Right lobe of liver (tissue), 6 donors: Measurements from ENCODE around the gene DISP3. TPM values are rescaled to one million over a fixed set of nuclear protein-coding genes. Genes with fewer than 3 reads are reported as not detected.

Experiments used
- ATAC-seq, 4 donors: fragments of 200-7000 bp; cut with Tn5 transposase; one replicate each; pipeline ENCODE4 v1.9.1; 2020; ENCODE audit warnings: mild to moderate bottlenecking in 4 of 4, moderate library complexity in 4 of 4
- DNase-seq, 3 donors: peaks; one replicate each; pipeline ENCODE4 v3.0.0-alpha.2; 2020
- H3K27ac ChIP-seq, 3 donors: fragments of 200-600 bp; one replicate each; pipeline ENCODE4 v1.8.0; 2022
- H3K27me3 ChIP-seq, 2 donors: fragments of 200-600 bp; one replicate each; pipeline ENCODE4 v1.8.0; 2022
- H3K36me3 ChIP-seq, 4 donors: fragments of 200-600 bp; sonication (generic) in 1 of 4; one replicate each; pipeline versions ENCODE4 v1.5.1 to v1.8.0; 2017 to 2022; ENCODE audit warnings: control low read depth in 1 of 4
- H3K4me1 ChIP-seq, 4 donors: fragments of 200-600 bp; sonication (generic) in 1 of 4; one replicate each; pipeline versions ENCODE4 v1.5.1 to v1.8.0; 2017 to 2022; ENCODE audit warnings: control low read depth in 1 of 4
- H3K4me3 ChIP-seq, 3 donors: fragments of 200-600 bp; one replicate each; pipeline ENCODE4 v1.8.0; 2022
- H3K9me3 ChIP-seq, 4 donors: fragments of 200-600 bp; sonication (generic) in 1 of 4; one replicate each; pipeline versions ENCODE4 v1.5.1 to v1.8.0; 2017 to 2022; ENCODE audit warnings: control low read depth in 1 of 4
- POLR2A ChIP-seq: fragments of 450-650 bp; IDR thresholded peaks from one replicate; pipeline ENCODE4 v1.6.1; 2017; ENCODE audit warnings: antibody characterized with exemption, mild to moderate bottlenecking
- WGBS: methylation state at CpG from one replicate; pipeline ENCODE4 v1.1.6; 2018; ENCODE audit warnings: low coverage, low lambda C conversion rate; ENCODE audit not compliant: insufficient coverage; ENCODE audit errors: missing lambda C conversion rate; 5-methylcytosine and 5-hydroxymethylcytosine counted together
- intact Hi-C, 2 donors: fragments of 100-400 bp; cut with DNase I; formaldehyde crosslinking; loops; one replicate each; pipeline versions ENCODE4 v1.11.2 to v1.14.1; 2022
- total RNA-seq, 6 experiments: library from RNA; depleted of rRNA in 2 of 6; stranded (reverse); fragments of >200 nt in 2 of 6; fragmentation: NEBNext Ultra II Directional in 3 of 6; extraction: Animal tissue kit (Norgen Biotek cat#: 25700) in 3 of 6; gene quantifications; one replicate each; pipeline versions ENCODE4 v1.1.0 to v1.2.4, GENCODE V29; 2016 to 2023
- TF ChIP-seq, protein P1 (sequence below), 4 donors: fragments of 200-600 bp in 3 of 4; fragments of 450-650 bp in 1 of 4; IDR thresholded peaks; one replicate each; pipeline versions ENCODE4 v1.5.1 to v1.8.0; 2016 to 2022; ENCODE audit warnings: antibody characterized with exemption in 4 of 4, mild to moderate bottlenecking in 2 of 4
- donor health status: DM: no; HTN: yes; CAD: no.
- donor health status: DM: no; HTN: no; CAD: no.
- donor health status: DM: no; HTN: no; CAD: no.
- donor health status: DM: no; HTN: yes; CAD: no.
- donor health status: DM: no; HTN: yes; CAD: no.

DISP3 gene
- total RNA-seq, 6 experiments from 2014 or later, result 0.06 TPM; not detected in 5

- WGBS, result 39% methylated on average over 3 of the region's 26 CpGs
Observed at GRCh38 chr1:11536573-11537379, 57.8 kb downstream of the DISP3 start.

GRCh38 chr1:11537380-11537764 is 58.4 kb downstream of the DISP3 start:
- ATAC-seq (no peak), DNase-seq (no peak)
- Histone ChIP-seq H3K9me3 (no peaks in the 10 kb centered on the region), H3K4me1 (no peaks in the 10 kb centered on the region), H3K27ac (no peak overlapping the region), H3K4me3 (no peak overlapping the region), H3K27me3 (no peaks in the 10 kb centered on the region), H3K36me3 (no peaks in the 10 kb centered on the region)
- intact Hi-C loops, result no loop called here
- 63% methylated on average over 2 of the region's 9 CpGs for WGBS
- no peak for TF ChIP-seq POLR2A
- TF ChIP-seq, protein P1, sequence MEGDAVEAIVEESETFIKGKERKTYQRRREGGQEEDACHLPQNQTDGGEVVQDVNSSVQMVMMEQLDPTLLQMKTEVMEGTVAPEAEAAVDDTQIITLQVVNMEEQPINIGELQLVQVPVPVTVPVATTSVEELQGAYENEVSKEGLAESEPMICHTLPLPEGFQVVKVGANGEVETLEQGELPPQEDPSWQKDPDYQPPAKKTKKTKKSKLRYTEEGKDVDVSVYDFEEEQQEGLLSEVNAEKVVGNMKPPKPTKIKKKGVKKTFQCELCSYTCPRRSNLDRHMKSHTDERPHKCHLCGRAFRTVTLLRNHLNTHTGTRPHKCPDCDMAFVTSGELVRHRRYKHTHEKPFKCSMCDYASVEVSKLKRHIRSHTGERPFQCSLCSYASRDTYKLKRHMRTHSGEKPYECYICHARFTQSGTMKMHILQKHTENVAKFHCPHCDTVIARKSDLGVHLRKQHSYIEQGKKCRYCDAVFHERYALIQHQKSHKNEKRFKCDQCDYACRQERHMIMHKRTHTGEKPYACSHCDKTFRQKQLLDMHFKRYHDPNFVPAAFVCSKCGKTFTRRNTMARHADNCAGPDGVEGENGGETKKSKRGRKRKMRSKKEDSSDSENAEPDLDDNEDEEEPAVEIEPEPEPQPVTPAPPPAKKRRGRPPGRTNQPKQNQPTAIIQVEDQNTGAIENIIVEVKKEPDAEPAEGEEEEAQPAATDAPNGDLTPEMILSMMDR (IDR thresholded peaks at IDR 0.05), result no peak

More at GRCh38 chr1:11536573-11537379, 57.8 kb downstream of the DISP3 start:
- H3K4me1 ChIP-seq, result no peaks in the 10 kb centered on the region
- no peaks in the 10 kb centered on the region for H3K27me3 ChIP-seq
- H3K9me3 ChIP-seq, result no peaks in the 10 kb centered on the region
- no peaks in the 10 kb centered on the region for H3K36me3 ChIP-seq
- no peak overlapping the region for H3K4me3 ChIP-seq
- H3K27ac ChIP-seq, result no peak overlapping the region
- TF ChIP-seq, protein P1 (IDR thresholded peaks at IDR 0.05), result no peak
- no peak for TF ChIP-seq POLR2A
- ATAC-seq (peak in 1 of 4 donors; percentile 11), DNase-seq (peak in 1 of 3 donors; percentile 36)
- intact Hi-C loops, result no loop called here

DNA sequence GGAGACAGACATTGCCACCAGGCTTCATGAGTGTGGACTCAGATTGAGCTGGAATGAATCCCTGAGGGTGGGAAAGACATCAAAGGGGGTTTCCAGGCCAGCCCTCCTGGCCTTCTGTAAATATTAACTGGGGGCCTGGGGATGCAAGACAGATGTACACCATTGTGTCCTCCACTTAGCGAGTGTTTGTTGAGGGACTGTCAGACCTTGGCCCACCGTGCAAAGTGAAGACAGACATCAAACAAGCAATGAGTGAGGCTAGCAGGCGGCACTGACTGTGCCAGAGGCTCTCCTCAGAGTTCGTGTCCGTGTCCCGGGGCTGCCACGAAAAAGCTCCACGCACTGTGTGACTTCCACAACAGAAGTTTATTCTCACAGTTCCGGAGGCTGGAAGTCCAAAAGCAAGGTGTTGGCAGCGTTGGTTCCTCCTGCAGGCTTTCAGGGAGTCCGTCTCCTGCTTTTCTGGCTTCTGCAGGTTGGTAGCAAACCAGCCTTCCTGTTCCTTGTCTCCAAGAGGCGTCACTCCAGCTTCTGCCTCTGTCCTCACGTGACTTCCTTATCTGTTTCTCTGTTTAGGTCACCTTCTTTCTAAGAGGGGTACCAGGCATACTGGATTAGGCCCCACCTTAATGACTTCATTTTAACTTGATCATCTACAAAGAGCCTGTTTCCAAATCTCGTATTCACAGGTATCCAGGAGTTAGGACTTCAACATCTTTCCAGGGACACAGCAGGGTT is 59.1 kb downstream of the DISP3 start:
- intact Hi-C loops, result no loop called here

GRCh38 chr1:11538886-11539285 is 59.9 kb downstream of the DISP3 start:
- intact Hi-C loops, result no loop called here
- Histone ChIP-seq H3K4me3 (no peak overlapping the region), H3K27ac (no peak overlapping the region), H3K27me3 (no peaks in the 10 kb centered on the region), H3K36me3 (no peaks in the 10 kb centered on the region), H3K4me1 (no peaks in the 10 kb centered on the region), H3K9me3 (no peaks in the 10 kb centered on the region)
- DNase-seq (no peak), ATAC-seq (no peak)
- TF ChIP-seq POLR2A, result no peak
- TF ChIP-seq, protein P1 (IDR thresholded peaks at IDR 0.05), result no peak
- WGBS, result 51% methylated on average over 5 of the region's 9 CpGs

More for the DNA sequence above, 59.1 kb downstream of the DISP3 start:
- TF ChIP-seq POLR2A, result no peak
- TF ChIP-seq, protein P1 (IDR thresholded peaks at IDR 0.05), result no peak
- no peak overlapping the region for H3K4me3 ChIP-seq
- ATAC-seq (no peak), DNase-seq (peak in 1 of 3 donors; percentile 35)
- H3K27ac ChIP-seq, result no peak overlapping the region
- no peaks in the 10 kb centered on the region for H3K36me3 ChIP-seq
- H3K27me3 ChIP-seq, result no peaks in the 10 kb centered on the region
- no peaks in the 10 kb centered on the region for H3K9me3 ChIP-seq
- WGBS, result 47% methylated on average over 5 of the region's 14 CpGs
- no peaks in the 10 kb centered on the region for H3K4me1 ChIP-seq
